HG03095 (cell line): ENCODE measurements around the gene NEDD4.
"Not testable (repeated sequence)": the region's sequence is repeated elsewhere in the genome, so short reads cannot be mapped to it uniquely, and the experiment has no call there.

Source experiments
- ATAC-seq: cut with Tn5 transposase; IDR thresholded peaks from one replicate; pipeline ENCODE4 v1.9.1; 2021; ENCODE audit warnings: moderate library complexity; ENCODE audit not compliant: unreplicated experiment

Gene NEDD4

DNA sequence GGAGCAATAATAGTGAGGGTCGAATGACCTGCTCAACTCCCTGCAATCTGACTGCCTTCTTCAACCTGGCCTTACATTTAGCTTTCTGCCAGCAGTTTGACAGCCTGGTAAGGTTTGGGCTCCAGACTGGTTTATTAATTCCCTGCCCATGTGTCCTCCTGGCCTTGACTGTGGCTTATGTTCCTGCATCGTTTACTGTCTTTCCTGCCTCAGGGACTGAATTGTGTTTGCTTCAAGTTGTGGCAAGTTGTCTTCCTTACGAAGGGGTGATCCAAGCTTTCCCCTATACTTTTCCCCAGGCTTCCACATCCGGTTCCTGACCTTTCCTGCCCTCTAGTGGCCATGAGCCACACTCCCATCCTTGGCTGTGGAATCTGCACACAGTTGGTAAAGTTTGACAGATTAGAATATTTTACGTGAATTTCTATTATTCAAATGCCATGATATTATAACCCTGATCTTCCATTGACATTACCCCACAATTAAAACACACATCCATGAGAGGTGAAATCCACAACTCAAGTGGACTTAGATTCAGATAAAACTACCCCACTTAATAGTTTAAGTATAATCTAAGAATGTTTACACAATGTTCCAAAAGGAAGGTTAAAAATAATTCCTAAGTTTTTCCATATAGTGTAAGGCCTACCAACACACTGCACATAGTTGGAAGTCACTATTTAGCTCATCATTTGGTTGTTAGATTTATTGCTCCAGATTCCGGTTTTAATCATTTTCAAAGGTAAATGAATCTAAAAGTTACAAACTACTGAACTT lies 95.7 kb downstream of the NEDD4 start:
- no peak for ATAC-seq

DNA sequence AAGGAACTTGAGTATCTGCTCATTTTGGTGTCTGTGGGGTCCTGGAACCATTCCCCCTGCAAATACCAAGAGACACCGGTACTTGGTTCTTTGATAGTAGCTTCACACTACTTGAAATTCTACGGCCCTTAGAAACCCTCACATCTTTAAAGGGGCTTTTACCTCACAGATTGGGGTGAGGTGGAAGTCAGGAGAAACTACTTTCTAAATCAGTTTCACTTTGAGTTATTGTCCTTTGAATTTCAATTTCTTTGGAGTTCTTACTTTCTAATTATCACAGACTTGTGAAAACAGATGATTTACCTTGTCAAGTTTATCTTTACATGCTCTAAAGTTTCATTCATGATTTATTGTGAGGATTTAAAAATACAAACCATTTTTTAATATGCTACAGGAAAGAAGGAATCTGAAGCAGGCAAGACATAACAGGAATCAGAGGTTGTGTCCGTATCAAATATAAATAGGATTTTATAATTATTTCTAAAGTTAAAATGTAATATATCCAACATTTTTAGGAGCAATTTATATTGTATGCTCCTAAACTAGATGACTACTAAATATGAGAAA lies 98.9 kb downstream of the NEDD4 start:
- no peak for ATAC-seq

GRCh38 chr15:55893852-55894251 lies 99.6 kb downstream of the NEDD4 start:
- ATAC-seq = no peak

DNA sequence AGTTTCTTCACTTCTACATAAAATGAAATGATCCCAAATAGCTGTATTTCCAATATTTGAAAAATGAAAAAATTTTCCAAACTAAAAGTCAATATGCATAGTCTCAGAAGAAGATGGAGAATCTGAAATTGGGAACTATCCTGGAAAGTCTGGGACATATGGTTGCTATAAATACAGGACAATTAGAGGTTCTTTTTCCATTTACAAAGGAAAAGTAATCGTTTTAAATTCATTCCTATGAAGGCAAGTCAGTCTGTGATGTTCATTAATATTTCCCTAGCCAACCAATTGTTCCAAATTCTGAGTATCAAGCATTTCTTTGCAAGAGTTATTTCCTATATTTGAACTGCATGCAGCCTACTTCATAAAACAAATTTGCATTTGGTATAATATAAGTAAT lies 102.2 kb downstream of the NEDD4 start:
- ATAC-seq = no peak

DNA sequence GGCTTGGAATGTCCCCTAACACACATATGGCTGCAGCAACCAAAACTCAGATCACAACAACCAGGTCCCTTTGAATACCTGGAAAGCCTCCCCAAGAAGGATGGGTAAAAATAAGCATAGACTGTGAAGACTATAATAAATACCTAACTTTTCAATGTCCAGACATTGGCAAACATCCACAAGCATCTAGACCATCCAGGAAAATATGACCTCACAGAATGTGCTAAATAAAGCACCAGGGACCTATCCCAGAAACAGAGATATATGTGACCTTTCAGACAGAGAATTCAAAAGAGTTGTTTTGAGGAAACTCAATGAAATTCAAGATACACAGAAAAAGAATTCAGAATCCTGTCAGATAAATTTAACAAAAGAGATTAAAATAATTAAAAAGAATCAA lies 109.2 kb downstream of the NEDD4 start:
- no peak for ATAC-seq

- ATAC-seq = no peak
Measured at GRCh38 chr15:55879181-55879580, 114.2 kb downstream of the NEDD4 start.

- ATAC-seq = no peak
Measured at GRCh38 chr15:55873024-55873720, 120.2 kb downstream of the NEDD4 start.

- ATAC-seq = no peak
Measured at GRCh38 chr15:55872471-55872870, 120.9 kb downstream of the NEDD4 start.

GRCh38 chr15:55869660-55870059 lies 123.8 kb downstream of the NEDD4 start:
- ATAC-seq = no peak

DNA sequence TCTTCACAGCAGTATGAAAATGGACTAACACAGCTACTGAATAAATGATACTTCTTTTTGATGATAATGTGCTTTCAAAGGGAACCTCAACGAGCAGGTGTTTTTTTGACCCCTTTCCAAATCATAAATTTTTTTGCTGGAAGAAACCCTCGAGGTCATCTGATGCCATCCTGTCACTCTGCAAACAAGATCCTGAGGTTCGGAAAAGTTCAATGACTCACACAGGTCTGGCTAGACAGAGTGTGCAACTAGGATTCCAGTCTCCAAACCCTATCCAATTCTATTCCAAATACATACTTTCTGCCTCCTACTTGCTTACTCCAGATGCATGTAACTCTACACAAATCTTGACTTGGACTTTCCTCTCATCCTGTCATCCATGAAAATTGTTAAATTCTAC lies 124.7 kb downstream of the NEDD4 start:
- no peak for ATAC-seq

DNA sequence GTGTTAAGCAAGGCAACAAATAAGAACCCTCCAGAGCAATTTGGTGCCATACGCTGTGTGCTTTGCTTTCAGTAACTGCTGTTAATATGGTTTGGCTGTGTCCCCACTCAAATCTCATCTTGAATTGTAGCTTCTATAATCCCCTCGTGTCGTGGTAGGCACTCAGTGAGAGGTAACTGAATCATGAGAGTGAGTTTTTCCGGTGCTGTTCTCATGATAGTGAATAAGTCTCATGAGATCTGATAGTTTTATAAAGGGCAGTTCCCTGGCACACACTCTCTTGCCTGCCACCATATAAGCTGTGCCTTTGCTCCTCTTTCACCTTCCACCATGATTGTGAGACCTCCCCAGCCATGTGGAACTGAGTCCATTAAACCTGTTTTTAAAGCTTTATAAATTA lies 125.1 kb downstream of the NEDD4 start:
- not testable (repeated sequence) for ATAC-seq

- no peak for ATAC-seq
Measured at GRCh38 chr15:55863911-55864310, 129.5 kb downstream of the NEDD4 start.

DNA sequence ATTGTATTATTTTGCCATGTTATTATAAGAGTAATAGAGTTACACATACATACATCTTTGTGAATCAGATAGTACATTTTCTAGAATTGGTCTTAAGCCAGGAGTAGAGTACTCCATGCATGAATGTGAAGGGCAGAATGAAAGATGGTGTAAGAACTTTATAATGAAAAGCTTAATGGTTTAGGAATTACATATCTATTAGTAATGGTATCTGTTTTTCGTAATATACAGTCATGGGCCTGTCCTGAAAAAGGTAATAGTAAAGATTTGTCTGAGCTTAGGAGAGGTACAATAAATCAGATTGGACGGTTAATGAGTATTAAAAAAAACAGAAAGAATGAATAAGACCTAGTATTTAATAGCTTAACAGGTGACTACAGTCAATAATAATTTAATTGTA lies 132.3 kb downstream of the NEDD4 start:
- ATAC-seq = no peak

GRCh38 chr15:55860468-55860867 lies 132.9 kb downstream of the NEDD4 start:
- no peak for ATAC-seq

GRCh38 chr15:55859681-55860080 lies 133.7 kb downstream of the NEDD4 start:
- ATAC-seq = no peak

DNA sequence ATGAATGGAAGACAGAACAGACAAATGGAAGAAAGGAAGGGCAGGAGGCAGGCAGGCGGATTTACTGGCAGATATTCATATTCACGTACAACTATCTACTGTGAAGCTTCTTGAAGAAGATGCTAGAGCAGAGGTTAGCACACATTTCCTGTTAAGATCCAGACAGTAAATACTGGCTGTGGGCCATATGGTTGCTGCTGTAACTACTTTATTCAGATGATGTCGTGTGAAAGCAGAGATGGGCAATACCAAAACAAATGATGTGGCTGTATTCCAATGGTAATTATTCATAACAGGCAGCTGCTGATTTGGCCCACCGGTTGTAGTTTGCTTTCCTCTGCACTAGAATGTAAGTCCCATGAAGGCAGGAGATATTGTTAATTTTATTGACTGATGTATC lies 134.8 kb downstream of the NEDD4 start:
- no peak for ATAC-seq

DNA sequence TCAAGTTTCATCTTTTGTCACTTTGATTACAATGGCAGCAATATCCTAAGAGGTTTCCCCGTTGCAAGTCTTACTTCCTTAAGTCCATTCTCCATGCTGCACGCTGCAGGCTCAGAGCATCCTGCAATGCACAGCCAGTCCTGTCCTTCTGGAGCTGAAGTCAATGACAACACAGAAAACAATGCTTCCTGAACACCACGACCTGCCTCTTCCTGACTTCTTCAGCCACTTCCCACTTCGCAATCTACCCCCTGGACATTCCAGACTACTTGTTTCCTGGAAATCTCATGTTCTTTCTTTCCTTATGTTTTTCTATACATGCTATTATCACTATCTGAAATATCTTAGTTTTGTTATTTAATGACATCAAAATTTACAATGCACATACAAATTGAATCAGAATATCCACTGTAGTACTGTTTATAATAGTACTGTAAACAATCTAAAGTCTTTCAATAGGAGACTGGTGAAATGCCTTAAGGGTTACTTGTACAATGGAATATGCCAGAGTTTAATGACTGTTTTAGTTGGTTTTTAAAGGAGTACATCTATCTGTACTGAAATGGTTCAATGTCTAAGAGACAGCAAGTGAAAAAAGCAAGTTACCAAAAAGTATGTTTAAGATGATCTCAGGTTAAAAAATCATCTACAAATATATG lies 136.8 kb downstream of the NEDD4 start:
- no peak for ATAC-seq

- ATAC-seq = no peak
Measured at GRCh38 chr15:55853134-55853533, 140.3 kb downstream of the NEDD4 start.

- ATAC-seq = peak; percentile 65
Measured at GRCh38 chr15:55846116-55846707, 147.2 kb downstream of the NEDD4 start.

- ATAC-seq = not testable (repeated sequence)
Measured at GRCh38 chr15:55842897-55843296, 150.5 kb downstream of the NEDD4 start.

- no peak for ATAC-seq
Measured at GRCh38 chr15:55835866-55836265, 157.5 kb downstream of the NEDD4 start.
